Endothelial cell of umbilical vein (primary cell): ENCODE measurements around the gene ETFA. TPM values are rescaled to one million over a fixed set of nuclear protein-coding genes. Genes with fewer than 3 reads are reported as not detected.

Experiments
- BruUV-seq: library from RNA; stranded (reverse); fragments of 400-500 nt; replicated peaks from 2 replicates; lab custom pipeline; 2021; lab: Mats Ljungman, UMichigan
- CTCF ChIA-PET: fragments of 300-600, 350-600 bp; sonication (Branson Sonifier 250); formaldehyde crosslinking; loops from one replicate; lab custom pipeline; 2021; ENCODE audit warnings: antibody characterized with exemption, inconsistent platforms; lab: Charles Lee
- POLR2A ChIA-PET: fragments of 300-600, 350-600 bp; sonication (Branson Sonifier 250); formaldehyde crosslinking; loops from one replicate; lab custom pipeline; 2021; ENCODE audit warnings: antibody characterized with exemption, inconsistent platforms; lab: Charles Lee
- DNase-seq: peaks from one replicate; pipeline ENCODE4 v3.0.0-alpha.2; 2011; ENCODE audit warnings: low read depth, low spot score
- FAIRE-seq: peaks from 2 replicates; lab custom pipeline; 2011; peaks lifted over from hg19 to GRCh38; lab: Jason Lieb, UNC
- H2AFZ ChIP-seq: 2 replicates; pipeline ENCODE4 v1.6.0; 2012; ENCODE audit warnings: low read depth, low read length, control low read depth, inconsistent platforms
- H3K27ac ChIP-seq: 2 replicates; pipeline ENCODE4 v1.5.1; 2011; ENCODE audit warnings: low read depth, mild to moderate bottlenecking, control low read depth, low read length, moderate library complexity; ENCODE audit not compliant: insufficient read depth
- H3K27me3 ChIP-seq, 2 experiments: 2 replicates each; pipeline versions ENCODE4 v1.6.0 to v1.6.1; 2011; ENCODE audit warnings: low read length in 2 of 2, mixed read lengths in 1 of 2; ENCODE audit not compliant: control insufficient read depth in 2 of 2, insufficient read depth in 2 of 2
- H3K36me3 ChIP-seq, 2 experiments: 2 replicates in 1 of 2; 3 replicates in 1 of 2; pipeline ENCODE4 v1.5.1; 2011; ENCODE audit warnings: low read length in 2 of 2, mild to moderate bottlenecking in 1 of 2, moderate library complexity in 1 of 2; ENCODE audit not compliant: control insufficient read depth in 2 of 2, insufficient read depth in 2 of 2; ENCODE audit errors: extremely low read depth in 1 of 2
- H3K4me1 ChIP-seq: 3 replicates; pipeline ENCODE4 v1.5.1; 2011; ENCODE audit warnings: mild to moderate bottlenecking, low read length; ENCODE audit not compliant: control insufficient read depth, insufficient read depth; ENCODE audit errors: extremely low read depth
- H3K4me2 ChIP-seq: 2 replicates; pipeline ENCODE4 v1.6.1; 2011; ENCODE audit warnings: low read length, control low read depth, mixed read lengths; ENCODE audit not compliant: insufficient read depth
- H3K4me3 ChIP-seq, 3 experiments: fragments of 200-600 bp in 1 of 3; sonication (generic), shearing (Covaris generic) in 1 of 3; replicated peaks in 1 of 3; 2 replicates each; pipeline ENCODE4 v1.5.1; 2011 to 2016; ENCODE audit warnings: control low read depth in 3 of 3, low read length in 3 of 3, mild to moderate bottlenecking in 2 of 3, inconsistent platforms in 1 of 3, low read depth in 1 of 3, moderate library complexity in 1 of 3; ENCODE audit not compliant: insufficient read depth in 1 of 3
- H3K79me2 ChIP-seq: 2 replicates; pipeline ENCODE4 v1.6.0; 2012; ENCODE audit warnings: low read length, inconsistent platforms; ENCODE audit not compliant: control insufficient read depth, insufficient read depth
- H3K9ac ChIP-seq: replicated peaks from 2 replicates; pipeline ENCODE3; 2011; ENCODE audit warnings: low read length, control low read depth; ENCODE audit not compliant: insufficient read depth; ENCODE audit errors: extremely low read depth
- H3K9me1 ChIP-seq: replicated peaks from 3 replicates; pipeline ENCODE4 v1.6.0; 2011; ENCODE audit warnings: mild to moderate bottlenecking, low read length; ENCODE audit not compliant: control insufficient read depth, insufficient read depth; ENCODE audit errors: extremely low read depth
- H3K9me3 ChIP-seq: replicated peaks from 2 replicates; pipeline ENCODE4 v1.5.1; 2012; ENCODE audit warnings: low read length, inconsistent platforms; ENCODE audit not compliant: control insufficient read depth, insufficient read depth
- H4K20me1 ChIP-seq: replicated peaks from 2 replicates; pipeline ENCODE3; 2011; ENCODE audit warnings: mild to moderate bottlenecking, low read length; ENCODE audit not compliant: control insufficient read depth, insufficient read depth; ENCODE audit errors: extremely low read depth
- CTCF ChIP-seq, 2 donors: IDR thresholded peaks; 1 replicate in 1 of 2; 2 replicates in 1 of 2; pipeline ENCODE4 v1.5.1; 2011; ENCODE audit warnings: low read length in 2 of 2, mild to moderate bottlenecking in 2 of 2, moderate library complexity in 2 of 2, control low read depth in 1 of 2, inconsistent platforms in 1 of 2, low read depth in 1 of 2; ENCODE audit not compliant: insufficient read depth in 1 of 2; ENCODE audit errors: extremely low read depth in 1 of 2
- EZH2 ChIP-seq: IDR thresholded peaks from 2 replicates; pipeline ENCODE4 v1.6.1; 2012; ENCODE audit warnings: borderline replicate concordance, low read depth, mild to moderate bottlenecking, moderate library complexity, low read length, inconsistent platforms; ENCODE audit not compliant: severe bottlenecking
- FOS ChIP-seq: IDR thresholded peaks from 2 replicates; pipeline ENCODE4 v1.6.1; 2011; ENCODE audit warnings: mild to moderate bottlenecking, low read length, moderate library complexity, borderline replicate concordance; ENCODE audit not compliant: insufficient read depth
- GATA2 ChIP-seq: IDR thresholded peaks from 2 replicates; pipeline ENCODE4 v1.7.0; 2011; ENCODE audit warnings: low read depth, mild to moderate bottlenecking, moderate library complexity, mixed read lengths, low read length; ENCODE audit not compliant: insufficient read length, insufficient read depth
- JUN ChIP-seq: IDR thresholded peaks from 2 replicates; pipeline ENCODE4 v1.6.1; 2011; ENCODE audit warnings: borderline replicate concordance, low read depth; ENCODE audit not compliant: insufficient read length, insufficient read depth
- MAX ChIP-seq: IDR thresholded peaks from 2 replicates; pipeline ENCODE4 v1.6.1; 2011; ENCODE audit not compliant: insufficient read depth, insufficient read length
- MYC ChIP-seq: IDR thresholded peaks from one replicate; pipeline ENCODE4 v1.6.1; 2011; ENCODE audit warnings: mild to moderate bottlenecking, low read depth, low read length
- POLR2A ChIP-seq: IDR thresholded peaks from 2 replicates; pipeline ENCODE4 v1.6.1; 2012; ENCODE audit warnings: low read depth, mild to moderate bottlenecking, control low read depth, low read length
- POLR2AphosphoS5 ChIP-seq: IDR thresholded peaks from 2 replicates; pipeline ENCODE4 v1.6.1; 2012; ENCODE audit warnings: low read depth, mild to moderate bottlenecking, control low read depth, low read length, moderate library complexity; ENCODE audit not compliant: insufficient read depth
- dilution Hi-C: fragments of 300-500 bp; cut with MboI; formaldehyde crosslinking; loops from one replicate; pipeline ENCODE4 v1.15.0; 2019; ENCODE audit warnings: low sequenced_read_pairs; ENCODE audit not compliant: extremely low pct_ligation_motif_present
- intact Hi-C: fragments of 100-400 bp; cut with micrococcal nuclease; formaldehyde crosslinking; loops from one replicate; pipeline ENCODE4 v1.10.0; 2022
- polyA plus RNA-seq, 4 experiments: library from polyadenylated mRNA; depleted of rRNA in 3 of 4; stranded (reverse) in 3 of 4; unstranded in 1 of 4; fragments of >200 nt; gene quantifications; 2 replicates each; pipeline versions ENCODE4 v1.2.1 to v1.2.3, GENCODE V29; 2011 to 2012; ENCODE audit warnings: missing spikeins in 1 of 4
- total RNA-seq: library from RNA; stranded (reverse); gene quantifications from 2 replicates; pipeline ENCODE4 v1.2.3, GENCODE V29; 2021

ETFA gene
- total and polyA plus RNA-seq, 2 donors (not counting 3 experiments of a cell fraction or from before 2014, with no cell fraction given), result 102 to 116 TPM

DNA sequence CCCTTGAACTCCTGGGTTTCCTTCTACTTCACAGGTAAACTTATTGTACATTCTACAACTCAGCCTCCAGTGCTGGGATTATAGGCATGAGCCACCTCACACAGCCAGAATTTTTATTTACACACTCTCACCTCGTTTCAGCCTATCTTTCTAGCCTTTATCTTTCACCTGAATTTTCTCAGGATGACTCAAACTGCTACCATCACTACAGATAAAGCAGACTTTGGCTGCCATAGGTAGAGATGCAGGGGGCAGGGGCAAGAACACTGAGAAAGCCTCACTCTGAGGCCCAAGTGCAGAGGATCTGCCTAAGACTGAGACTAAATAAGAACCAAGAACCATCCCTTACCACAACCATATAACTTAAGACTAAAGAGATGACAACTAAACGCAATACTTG, 59.0 kb downstream of the ETFA start:
- no peaks in the 10 kb centered on the region for H3K9me3 ChIP-seq
- peaks cover 2% of the 10 kb centered on the region for H3K9me1 ChIP-seq
- no peaks in the 10 kb centered on the region for H3K27me3 ChIP-seq
- BruUV-seq, result no TSS peak
- H2AFZ ChIP-seq, result no peak overlapping the region
- H3K27ac ChIP-seq, result no peak overlapping the region
- DNase-seq (no peak), FAIRE-seq (no peak)
- H3K79me2 ChIP-seq, result no peaks in the 10 kb centered on the region
- no peak overlapping the region for H3K4me2 ChIP-seq
- CTCF ChIA-PET, result no interaction called here
- TF ChIP-seq MYC (no peak), JUN (no peak), MAX (no peak)
- dilution Hi-C loops (no loop called here), intact Hi-C loops (no loop called here)
- POLR2A ChIA-PET, result no interaction called here
- no peak overlapping the region for H3K9ac ChIP-seq
- no peaks in the 10 kb centered on the region for H3K36me3 ChIP-seq
- H3K4me1 ChIP-seq, result no peaks in the 10 kb centered on the region
- no peak overlapping the region for H3K4me3 ChIP-seq
- H4K20me1 ChIP-seq, result no peaks in the 10 kb centered on the region

DNA sequence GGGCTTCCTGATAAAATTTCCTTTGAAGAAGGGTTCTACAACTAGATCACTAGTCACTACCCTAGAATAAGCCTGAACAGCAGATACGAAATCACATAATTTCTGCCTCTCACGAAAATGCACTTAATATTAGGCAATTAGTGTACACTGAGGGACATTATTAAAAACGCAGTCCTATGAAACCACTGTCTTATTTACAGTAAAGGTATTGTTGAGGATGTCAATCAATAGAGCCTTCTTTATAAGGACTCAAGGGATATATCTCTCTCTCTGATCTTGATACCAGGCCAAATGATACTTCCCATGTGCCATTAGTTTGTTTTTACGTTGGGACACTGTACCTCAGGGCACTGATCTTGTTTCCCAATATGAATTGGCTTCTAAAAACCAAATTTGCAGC, 59.6 kb downstream of the ETFA start:
- intact Hi-C loops (no loop called here), dilution Hi-C loops (no loop called here)
- Histone ChIP-seq H3K9ac (no peak overlapping the region), H3K36me3 (no peaks in the 10 kb centered on the region), H3K27me3 (no peaks in the 10 kb centered on the region), H3K4me2 (no peak overlapping the region), H4K20me1 (no peaks in the 10 kb centered on the region), H3K79me2 (no peaks in the 10 kb centered on the region), H3K4me1 (no peaks in the 10 kb centered on the region), H2AFZ (no peak overlapping the region), H3K9me1 (peaks cover 2% of the 10 kb centered on the region), H3K4me3 (no peak overlapping the region), H3K27ac (no peak overlapping the region), H3K9me3 (no peaks in the 10 kb centered on the region)
- FAIRE-seq, result no peak
- no peak for DNase-seq
- TF ChIP-seq MAX (no peak), FOS (no peak), JUN (no peak), POLR2A (no peak), CTCF (IDR thresholded peaks at IDR 0.05; ENCODE audit: extremely low read depth in 1 of 2, insufficient read depth in 1 of 2, low read depth in 1 of 2, low read length in 2 of 2) (no peak), MYC (no peak), EZH2 (no peak), POLR2AphosphoS5 (no peak), GATA2 (no peak)
- ChIA-PET CTCF (no interaction called here), POLR2A (no interaction called here)
- BruUV-seq, result no TSS peak
